Measurements from ENCODE around the gene AGMO. TPM values are rescaled to one million over a fixed set of nuclear protein-coding genes. Genes with fewer than 3 reads are reported as not detected.

The AGMO gene
- total and polyA plus RNA-seq, 2 of the 8 experiments (the other 6 are each of a cell fraction or from before 2014, with no cell fraction given), result 0.22 to 0.45 TPM

- Histone ChIP-seq H2AFZ (ENCODE audit: low read length) (no peak overlapping the region), H3K23me2 (ENCODE audit: low read depth, low read length) (no peaks in the 10 kb centered on the region), H2BK12ac (ENCODE audit: low read depth, low read length) (no peak overlapping the region), H4K5ac (ENCODE audit: insufficient read length, low read depth, low read length) (no peak overlapping the region), H3K79me2 (ENCODE audit: control insufficient read depth in 1 of 2, insufficient read depth in 2 of 2, low read length in 2 of 2) (no peaks in the 10 kb centered on the region), H3K18ac (ENCODE audit: extremely low read depth, low read length) (no peak overlapping the region), H2BK15ac (ENCODE audit: low read length) (no peak overlapping the region), H4K20me1 (replicated peaks in 1 of 2; ENCODE audit: control insufficient read depth in 1 of 2, insufficient read depth in 2 of 2, low read length in 2 of 2) (no peaks in the 10 kb centered on the region), H3K56ac (replicated peaks; ENCODE audit: insufficient read length, low read depth, low read length) (no peak overlapping the region), H3K4ac (replicated peaks; ENCODE audit: insufficient read length, low read depth, low read length) (no peak overlapping the region), H3K23ac (ENCODE audit: insufficient read length) (no peak overlapping the region), H4K91ac (replicated peaks; ENCODE audit: insufficient read length, low read length) (no peak overlapping the region), H3K9me3 (ENCODE audit: insufficient read depth in 2 of 2, low read depth in 1 of 2, low read length in 1 of 2) (peaks cover 0 to 5% of the 10 kb centered on the region in 2 experiments; a peak in 1 of 4 replicates), H3K79me1 (ENCODE audit: low read depth, low read length) (no peaks in the 10 kb centered on the region), H2BK120ac (replicated peaks; ENCODE audit: low read depth, low read length) (no peak overlapping the region), H3K4me3 (ENCODE audit: extremely low read depth in 1 of 4, insufficient read depth in 2 of 4, low read depth in 3 of 4, low read length in 4 of 4) (no peak overlapping the region), H3K36me3 (ENCODE audit: control insufficient read depth in 2 of 4, insufficient read depth in 4 of 4, low read length in 3 of 4) (no peaks in the 10 kb centered on the region), H3K14ac (ENCODE audit: insufficient read length) (no peak overlapping the region), H2BK5ac (ENCODE audit: low read depth, low read length) (no peak overlapping the region), H2AK5ac (ENCODE audit: low read depth, low read length) (no peak overlapping the region), H3K27ac (ENCODE audit: low read depth, low read length) (no peak overlapping the region), H3K27me3 (replicated peaks in 1 of 4; ENCODE audit: control insufficient read depth in 3 of 4, extremely low read depth in 1 of 4, insufficient read depth in 3 of 4, low read length in 3 of 4) (no peaks in the 10 kb centered on the region), H3K4me2 (ENCODE audit: insufficient read depth in 1 of 2, low read depth in 2 of 2, low read length in 2 of 2) (no peak overlapping the region), H4K8ac (ENCODE audit: extremely low read depth, insufficient read depth, low read length) (no peak overlapping the region), H2BK20ac (ENCODE audit: low read length) (no peak overlapping the region), H3K9ac (replicated peaks in 1 of 4; ENCODE audit: extremely low read depth in 1 of 4, low read depth in 3 of 4, low read length in 3 of 4) (no peak overlapping the region), H3K4me1 (replicated peaks in 1 of 4; ENCODE audit: control insufficient read depth in 3 of 4, insufficient read depth in 4 of 4, low read length in 3 of 4) (0 out of 7 replicates have a peak, but pooled peaks cover 0 to 3% (median 0%) of the 10 kb centered on the region in 4 experiments)
- 98% methylated on average over 2 of the region's 2 CpGs; no CpG with 5 or more reads in 1 of the 2 experiments for WGBS, 2 experiments (ENCODE audit: extremely low coverage in 1 of 2, insufficient coverage in 1 of 2, insufficient read length in 1 of 2, insufficient replicate concordance in 2 of 2, low coverage in 1 of 2, low lambda C conversion rate in 2 of 2, missing lambda C conversion rate in 1 of 2)
- ChIA-PET CTCF (ENCODE audit: partially characterized antibody) (interaction anchor here (0.6 kb wide), 1 partner anchor 445 kb away, joined by 4 read pairs; no protein-coding TSS in a partner anchor), POLR2A (ENCODE audit: partially characterized antibody) (no interaction called here)
- DNase-seq (ENCODE audit: low read depth in 1 of 2, low spot score in 2 of 2) (no peak), FAIRE-seq (no peak)
- TF ChIP-seq SP2 (IDR thresholded peaks at IDR 0.05; ENCODE audit: low read length), result no peak
- TF ChIP-seq CREB1 (IDR thresholded peaks at IDR 0.05), result no peak
- TF ChIP-seq SIN3A (conservative IDR thresholded peaks at IDR 0.05 in 1 of 2, IDR thresholded peaks at IDR 0.05 in 1 of 2; ENCODE audit: low read depth in 1 of 2, low read length in 2 of 2), result no peak
- TF ChIP-seq YY1 (IDR thresholded peaks at IDR 0.05; ENCODE audit: low read depth, low read length), result no peak
- no peak for TF ChIP-seq PHF8 (conservative IDR thresholded peaks at IDR 0.05; ENCODE audit: low read depth, low read length)
- no peak for TF ChIP-seq KDM1A (IDR thresholded peaks at IDR 0.05; ENCODE audit: borderline replicate concordance, low read length)
- no peak for TF ChIP-seq CBX8 (IDR thresholded peaks at IDR 0.05; ENCODE audit: borderline replicate concordance, low read depth, low read length)
- TF ChIP-seq TAF1 (IDR thresholded peaks at IDR 0.05; ENCODE audit: low read depth, low read length), result no peak
- TF ChIP-seq KDM5A (IDR thresholded peaks at IDR 0.05; ENCODE audit: low read length), result no peak
- no peak for TF ChIP-seq RAD21 (IDR thresholded peaks at IDR 0.05 in 1 of 2, conservative IDR thresholded peaks at IDR 0.05 in 1 of 2; ENCODE audit: low read depth in 2 of 2, low read length in 2 of 2)
- no peak for TF ChIP-seq FOSL1 (IDR thresholded peaks at IDR 0.05; ENCODE audit: insufficient read depth, low read depth, low read length)
- no peak for TF ChIP-seq TBP (IDR thresholded peaks at IDR 0.05; ENCODE audit: low read depth, low read length)
- no peak for TF ChIP-seq E2F6 (IDR thresholded peaks at IDR 0.05)
- no peak for TF ChIP-seq JUN (IDR thresholded peaks at IDR 0.05; ENCODE audit: low read depth, low read length)
Observed at GRCh38 chr7:15544050-15544449, 17.8 kb downstream of the AGMO start.
